Esophagus (tissue), 2 donors: ENCODE measurements around the gene MRO. TPM values are rescaled to one million over a fixed set of nuclear protein-coding genes. Genes with fewer than 3 reads are reported as not detected.
"Not testable (repeated sequence)": the region's sequence is repeated elsewhere in the genome, so short reads cannot be mapped to it uniquely, and the experiment has no call there.

Experiments used
- H3K27ac ChIP-seq, 2 donors: one replicate each; pipeline ENCODE4 v1.5.1; 2013; ENCODE audit warnings: low read depth in 2 of 2, mild to moderate bottlenecking in 2 of 2, inconsistent platforms in 1 of 2, low read length in 1 of 2, moderate library complexity in 1 of 2
- H3K27me3 ChIP-seq, 2 donors: one replicate each; pipeline ENCODE4 v1.6.1; 2013; ENCODE audit warnings: low read length in 2 of 2, control low read depth in 1 of 2, mild to moderate bottlenecking in 1 of 2; ENCODE audit not compliant: insufficient read depth in 2 of 2, control insufficient read depth in 1 of 2
- H3K36me3 ChIP-seq, 2 donors: one replicate each; pipeline ENCODE4 v1.6.1; 2013; ENCODE audit warnings: low read length in 1 of 2; ENCODE audit not compliant: control insufficient read depth in 2 of 2, insufficient read depth in 2 of 2
- H3K4me1 ChIP-seq, 2 donors: one replicate each; pipeline ENCODE4 v1.6.1; 2013; ENCODE audit warnings: low read length in 1 of 2; ENCODE audit not compliant: control insufficient read depth in 2 of 2, insufficient read depth in 2 of 2
- H3K4me3 ChIP-seq, 2 donors: one replicate each; pipeline ENCODE4 v1.5.1; 2013; ENCODE audit warnings: low read length in 2 of 2, mild to moderate bottlenecking in 2 of 2, low read depth in 1 of 2, moderate library complexity in 1 of 2
- H3K9me3 ChIP-seq, 2 donors: one replicate each; pipeline ENCODE4 v1.6.1; 2013; ENCODE audit warnings: mild to moderate bottlenecking in 2 of 2, low read depth in 1 of 2, low read length in 1 of 2, moderate library complexity in 1 of 2; ENCODE audit not compliant: control insufficient read depth in 2 of 2, insufficient read depth in 1 of 2
- WGBS, 2 donors: extraction: QIAGEN DNeasy Blood & Tissue Kit; methylation state at CpG; one replicate each; pipeline ENCODE4 v1.1.7; 2013; 5-methylcytosine and 5-hydroxymethylcytosine counted together
- polyA plus RNA-seq, 2 donors: library from polyadenylated mRNA; stranded (reverse); fragments of 200-250 nt; gene quantifications; one replicate each; pipeline ENCODE4 v1.2.3, GENCODE V29; 2013
- donor health status: healthy with polysubstance abuse.
- donor health status: Bipolar disorder and iron deficiency.

MRO gene
- polyA plus RNA-seq, 2 donors: 0.07 to 0.16 TPM

DNA sequence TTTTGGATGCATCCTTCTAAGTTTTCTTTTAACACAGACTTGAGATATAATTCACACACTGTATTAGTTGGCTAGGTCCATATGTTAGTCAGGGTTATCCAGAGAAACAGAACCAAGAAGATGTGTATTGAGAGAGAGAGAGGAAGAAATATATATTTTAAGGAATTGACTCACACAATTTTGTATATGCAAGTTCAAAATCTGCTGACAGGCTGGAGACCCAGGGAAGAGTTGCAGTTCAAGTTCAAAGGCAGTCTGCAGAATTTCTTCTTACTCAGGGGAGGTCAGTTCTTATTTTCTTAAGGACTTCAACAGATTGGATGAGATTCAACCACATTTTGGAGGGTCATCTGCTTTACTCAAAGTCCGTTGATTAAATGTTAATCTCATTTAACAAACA lies 23.0 kb upstream of the MRO start:
- Histone ChIP-seq H3K4me1 (no peaks in the 10 kb centered on the region), H3K9me3 (no peaks in the 10 kb centered on the region), H3K4me3 (no peak overlapping the region), H3K27ac (no peak overlapping the region), H3K36me3 (no peaks in the 10 kb centered on the region), H3K27me3 (no peaks in the 10 kb centered on the region)
- WGBS, 2 donors: 0 to 13% methylated on average over 1 of the region's 1 CpG

DNA sequence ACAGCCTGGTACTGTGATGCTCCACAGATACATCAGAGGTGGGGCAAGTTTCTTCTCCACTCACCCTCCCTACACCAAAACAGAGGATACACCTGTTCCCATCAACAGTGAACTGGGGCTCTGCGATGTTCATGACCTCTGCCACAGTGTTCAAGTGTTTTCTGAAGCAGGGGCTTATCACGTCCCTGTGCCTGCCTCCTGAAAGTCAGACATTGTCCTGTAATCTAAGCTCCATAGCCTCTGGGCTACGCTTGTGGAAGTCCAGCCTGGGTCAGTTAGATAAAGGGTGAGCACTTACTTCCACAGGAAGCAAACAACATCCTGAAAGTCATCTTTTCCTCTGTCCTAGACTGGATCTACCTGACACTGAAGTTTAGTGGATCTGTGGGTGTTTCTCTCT lies 20.2 kb upstream of the MRO start:
- H3K4me1 ChIP-seq: no peaks in the 10 kb centered on the region
- no peaks in the 10 kb centered on the region for H3K27me3 ChIP-seq
- no peak overlapping the region for H3K27ac ChIP-seq
- no peaks in the 10 kb centered on the region for H3K36me3 ChIP-seq
- no peaks in the 10 kb centered on the region for H3K9me3 ChIP-seq
- no peak overlapping the region for H3K4me3 ChIP-seq
- WGBS, 2 donors: 58 to 68% methylated on average over 3 of the region's 3 CpGs

DNA sequence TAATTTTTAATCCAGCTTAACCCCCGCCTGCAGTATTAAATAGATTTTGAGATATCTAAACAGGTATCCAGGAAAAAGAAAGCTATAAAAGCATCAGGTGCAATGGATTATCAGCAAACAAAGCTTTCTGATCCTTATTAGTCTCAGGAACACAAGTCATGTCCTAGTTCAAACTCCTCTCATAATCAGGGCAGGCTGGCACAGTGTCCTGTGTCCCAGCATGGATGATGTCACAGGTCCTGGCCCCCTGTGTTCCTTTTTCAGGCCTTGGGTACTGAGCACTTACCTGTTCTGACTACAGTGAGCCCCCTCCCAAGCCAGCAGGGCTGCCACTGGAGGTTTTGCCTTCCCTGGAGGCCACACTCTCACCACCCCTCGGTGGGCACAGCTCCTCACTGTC lies 19.5 kb upstream of the MRO start:
- Histone ChIP-seq H3K9me3 (no peaks in the 10 kb centered on the region), H3K4me1 (no peaks in the 10 kb centered on the region), H3K27ac (no peak overlapping the region), H3K27me3 (no peaks in the 10 kb centered on the region), H3K36me3 (no peaks in the 10 kb centered on the region), H3K4me3 (no peak overlapping the region)
- WGBS, 2 donors: 66 to 82% methylated on average over 2 of the region's 2 CpGs

DNA sequence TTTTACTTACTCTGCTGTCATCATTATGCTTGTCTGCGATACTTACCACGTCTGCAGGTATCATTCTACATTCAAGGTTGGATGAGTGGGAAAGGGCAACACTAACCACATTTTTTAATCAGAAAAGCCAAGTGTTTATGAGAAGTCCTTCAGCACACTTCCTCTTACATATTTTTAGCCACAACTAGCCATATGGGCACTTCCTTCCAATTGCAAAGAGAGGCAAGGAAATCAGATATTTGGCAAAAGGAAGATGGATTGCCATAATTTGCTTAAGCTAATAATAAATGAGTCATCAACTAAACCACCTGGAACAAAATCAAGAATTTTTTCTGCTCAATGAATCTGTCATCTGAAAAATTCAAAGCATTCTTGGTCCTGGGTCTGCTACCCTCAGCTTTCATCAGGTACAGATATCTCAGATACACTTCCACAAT lies 16.7 kb upstream of the MRO start:
- H3K4me3 ChIP-seq: no peak overlapping the region
- no peaks in the 10 kb centered on the region for H3K27me3 ChIP-seq
- 31 to 51% methylated on average over 2 of the region's 2 CpGs for WGBS, 2 donors
- no peaks in the 10 kb centered on the region for H3K9me3 ChIP-seq
- no peaks in the 10 kb centered on the region for H3K4me1 ChIP-seq
- H3K36me3 ChIP-seq: no peaks in the 10 kb centered on the region
- no peak overlapping the region for H3K27ac ChIP-seq

DNA sequence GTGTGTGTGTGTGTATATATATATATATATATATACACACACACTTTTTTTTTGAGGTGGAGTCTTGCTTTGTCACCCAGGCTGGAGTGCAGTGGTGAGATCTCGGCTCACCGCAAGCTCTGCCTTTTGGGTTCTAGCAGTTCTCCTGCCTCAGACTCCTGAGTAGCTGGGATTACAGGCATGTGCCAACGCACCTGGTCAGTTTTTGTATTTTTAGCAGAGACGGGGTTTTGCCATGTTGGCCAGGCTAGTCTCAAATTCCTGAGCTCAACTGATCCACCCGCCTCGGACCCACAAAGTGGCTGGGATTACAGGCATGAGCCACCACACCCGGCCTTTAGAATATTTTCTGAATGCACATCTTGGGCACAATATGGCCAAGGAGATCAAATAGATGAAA lies 13.7 kb upstream of the MRO start:
- H3K9me3 ChIP-seq, H3K36me3 ChIP-seq, H3K27ac ChIP-seq, H3K4me1 ChIP-seq, H3K27me3 ChIP-seq, H3K4me3 ChIP-seq: not testable (repeated sequence)
- 94 to 96% methylated on average over 7 of the region's 7 CpGs for WGBS, 2 donors

DNA sequence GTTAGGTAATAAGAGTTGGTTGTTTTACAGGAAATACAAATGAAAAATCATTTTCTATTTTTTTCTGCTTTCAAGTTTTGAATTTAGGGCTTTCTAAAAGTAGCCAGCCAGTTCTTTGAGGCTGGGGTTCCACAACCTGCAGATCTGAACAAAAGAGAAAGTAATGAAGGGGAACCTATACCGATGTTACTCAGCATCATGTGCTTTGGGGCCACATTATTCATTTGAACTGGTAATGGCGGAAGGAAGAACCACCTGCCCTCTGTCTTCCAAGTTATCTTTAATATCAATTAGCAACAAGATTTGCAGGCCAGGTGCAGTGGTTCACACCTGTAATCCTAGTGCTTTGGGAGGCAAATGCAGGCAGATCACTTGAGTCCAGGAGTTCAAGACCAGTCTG lies 12.9 kb upstream of the MRO start:
- Histone ChIP-seq H3K27me3 (no peaks in the 10 kb centered on the region), H3K27ac (no peak overlapping the region), H3K9me3 (no peaks in the 10 kb centered on the region), H3K4me3 (no peak overlapping the region), H3K4me1 (no peaks in the 10 kb centered on the region), H3K36me3 (no peaks in the 10 kb centered on the region)
- 89 to 90% methylated on average over 2 of the region's 2 CpGs for WGBS, 2 donors

DNA sequence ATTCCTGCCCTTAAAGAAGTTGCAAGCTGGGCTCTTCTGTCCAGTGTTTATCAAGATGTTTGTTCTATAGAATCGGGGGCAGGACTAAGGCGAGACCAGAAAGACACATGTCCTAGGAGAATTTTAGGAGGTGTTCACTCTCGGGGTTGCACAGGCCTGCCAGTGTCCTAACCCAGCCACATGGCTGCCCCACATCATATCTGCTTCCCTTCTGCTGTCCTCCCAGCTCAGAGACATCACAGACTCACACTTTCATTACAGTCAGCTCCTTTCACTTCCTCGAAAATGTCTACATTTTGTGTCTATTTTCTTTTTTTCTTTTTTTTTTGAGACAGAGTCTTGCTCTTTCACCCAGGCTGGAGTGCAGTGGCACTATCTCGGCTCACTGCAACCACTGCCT lies 10.7 kb upstream of the MRO start:
- H3K27me3 ChIP-seq: no peaks in the 10 kb centered on the region
- H3K9me3 ChIP-seq: no peaks in the 10 kb centered on the region
- no peaks in the 10 kb centered on the region for H3K36me3 ChIP-seq
- no peaks in the 10 kb centered on the region for H3K4me1 ChIP-seq
- WGBS, 2 donors: 90 to 91% methylated on average over 5 of the region's 5 CpGs
- H3K4me3 ChIP-seq: no peak overlapping the region
- H3K27ac ChIP-seq: no peak overlapping the region

DNA sequence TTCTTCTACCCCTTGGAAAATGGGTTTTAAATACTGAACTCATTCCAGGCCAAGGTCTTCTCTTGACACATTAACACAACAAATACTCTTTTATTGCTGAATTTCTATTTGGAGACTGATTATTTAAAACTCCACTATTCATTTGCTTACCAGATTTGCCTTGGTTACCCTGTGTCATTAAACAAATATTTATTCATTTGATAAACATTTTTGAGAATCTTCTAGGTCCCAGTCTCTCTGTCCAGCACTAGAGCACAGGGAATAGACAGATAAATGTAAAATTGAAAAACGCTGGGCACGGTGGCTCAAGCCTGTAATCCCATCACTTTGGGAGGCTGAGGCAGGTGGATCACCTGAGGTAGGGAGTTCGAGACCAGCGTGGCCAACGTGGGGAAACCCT lies 9.8 kb upstream of the MRO start:
- no peak overlapping the region for H3K27ac ChIP-seq
- 74 to 75% methylated on average over 5 of the region's 5 CpGs for WGBS, 2 donors
- no peak overlapping the region for H3K4me3 ChIP-seq

DNA sequence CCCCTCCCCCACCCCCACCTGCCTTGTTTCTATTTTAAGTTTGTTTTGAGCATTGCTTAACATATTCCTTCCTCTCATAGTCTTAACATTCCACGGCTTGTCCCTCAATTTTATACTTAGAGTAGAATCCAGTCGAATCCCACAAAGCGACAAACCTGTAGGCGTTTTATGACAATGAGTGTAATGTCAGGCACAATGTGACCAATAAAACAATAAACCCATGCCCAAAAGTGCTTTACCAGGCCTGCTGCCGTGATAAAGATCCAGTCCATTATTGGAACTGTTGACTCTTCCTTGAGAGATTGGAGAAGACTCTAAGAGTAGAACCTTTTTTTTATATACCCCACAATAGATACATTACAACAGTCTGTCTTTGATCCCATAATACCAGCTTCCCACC lies 6.2 kb upstream of the MRO start:
- H3K27ac ChIP-seq: no peak overlapping the region
- WGBS, 2 donors: 85 to 93% methylated on average over 5 of the region's 5 CpGs

More for the DNA sequence above, 9.8 kb upstream of the MRO start:
- Histone ChIP-seq H3K9me3 (no peaks in the 10 kb centered on the region), H3K36me3 (no peaks in the 10 kb centered on the region), H3K27me3 (no peaks in the 10 kb centered on the region), H3K4me1 (no peaks in the 10 kb centered on the region)

DNA sequence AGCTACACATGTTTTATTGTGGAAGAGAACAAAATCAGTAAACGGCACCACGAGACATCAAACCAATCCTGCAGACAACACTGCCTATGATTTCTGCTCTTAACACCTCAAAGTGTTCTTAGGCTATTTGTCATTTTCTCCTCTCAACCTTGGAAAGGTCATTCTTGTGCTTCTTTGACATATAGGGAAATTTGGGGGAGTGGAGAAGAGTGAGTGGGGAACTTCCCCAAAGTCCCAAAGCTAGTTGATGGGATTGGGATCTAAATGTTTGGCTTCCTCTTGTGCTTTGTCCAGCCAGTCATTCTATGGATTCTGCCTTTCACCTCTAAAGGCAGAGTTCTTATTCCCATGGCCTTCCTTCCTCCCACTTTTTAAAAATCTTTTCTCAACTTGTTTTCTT lies 5.8 kb upstream of the MRO start:
- Histone ChIP-seq H3K27ac (no peak overlapping the region), H3K4me3 (no peak overlapping the region), H3K27me3 (no peaks in the 10 kb centered on the region), H3K36me3 (no peaks in the 10 kb centered on the region), H3K9me3 (no peaks in the 10 kb centered on the region), H3K4me1 (no peaks in the 10 kb centered on the region)
- WGBS, 2 donors: 93 to 95% methylated on average over 2 of the region's 2 CpGs

More for the DNA sequence above, 6.2 kb upstream of the MRO start:
- Histone ChIP-seq H3K4me1 (no peaks in the 10 kb centered on the region), H3K36me3 (no peaks in the 10 kb centered on the region), H3K4me3 (no peak overlapping the region), H3K9me3 (no peaks in the 10 kb centered on the region), H3K27me3 (no peaks in the 10 kb centered on the region)
